Stomach (tissue), 4 donors: Measurements from ENCODE around the gene MSTN.

Experiments
- POLR2AphosphoS5 ChIP-seq, 3 donors: sonication (generic); formaldehyde crosslinking; IDR thresholded peaks; one replicate each; pipeline ENCODE4 v1.6.1; 2016; ENCODE audit warnings: antibody characterized with exemption in 3 of 3
- TF ChIP-seq, protein P1 (sequence below), 7 experiments: fragments of 450-650 bp in 4 of 7; fragments of 200-600 bp in 3 of 7; sonication (generic) in 3 of 7; IDR thresholded peaks; one replicate each; pipeline ENCODE4 v1.5.1; 2016 to 2019; ENCODE audit warnings: antibody characterized with exemption in 7 of 7, control low read depth in 2 of 7, mild to moderate bottlenecking in 1 of 7

DNA sequence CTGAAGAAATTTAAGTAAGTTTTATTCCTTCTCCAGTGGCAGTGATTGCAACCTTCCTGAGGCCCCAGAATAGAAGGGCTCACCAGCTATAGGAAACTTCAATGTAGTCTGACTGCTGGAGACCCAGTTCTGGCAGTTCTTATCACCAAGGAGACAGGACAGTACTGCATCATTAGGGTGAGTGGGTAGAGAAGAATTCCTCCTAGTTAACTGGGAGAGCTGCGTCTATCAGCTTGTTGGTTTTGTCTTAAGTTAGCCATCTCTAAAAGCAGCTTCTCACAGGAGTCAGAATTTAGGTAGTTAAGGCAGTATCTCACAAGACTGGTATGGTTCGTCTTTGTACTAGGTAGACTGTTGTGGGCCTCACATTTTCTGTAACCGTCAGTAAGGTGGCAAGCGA, 3.3 kb upstream of the MSTN start:
- no peak for TF ChIP-seq POLR2AphosphoS5 (IDR thresholded peaks at IDR 0.05)
- TF ChIP-seq, protein P1, sequence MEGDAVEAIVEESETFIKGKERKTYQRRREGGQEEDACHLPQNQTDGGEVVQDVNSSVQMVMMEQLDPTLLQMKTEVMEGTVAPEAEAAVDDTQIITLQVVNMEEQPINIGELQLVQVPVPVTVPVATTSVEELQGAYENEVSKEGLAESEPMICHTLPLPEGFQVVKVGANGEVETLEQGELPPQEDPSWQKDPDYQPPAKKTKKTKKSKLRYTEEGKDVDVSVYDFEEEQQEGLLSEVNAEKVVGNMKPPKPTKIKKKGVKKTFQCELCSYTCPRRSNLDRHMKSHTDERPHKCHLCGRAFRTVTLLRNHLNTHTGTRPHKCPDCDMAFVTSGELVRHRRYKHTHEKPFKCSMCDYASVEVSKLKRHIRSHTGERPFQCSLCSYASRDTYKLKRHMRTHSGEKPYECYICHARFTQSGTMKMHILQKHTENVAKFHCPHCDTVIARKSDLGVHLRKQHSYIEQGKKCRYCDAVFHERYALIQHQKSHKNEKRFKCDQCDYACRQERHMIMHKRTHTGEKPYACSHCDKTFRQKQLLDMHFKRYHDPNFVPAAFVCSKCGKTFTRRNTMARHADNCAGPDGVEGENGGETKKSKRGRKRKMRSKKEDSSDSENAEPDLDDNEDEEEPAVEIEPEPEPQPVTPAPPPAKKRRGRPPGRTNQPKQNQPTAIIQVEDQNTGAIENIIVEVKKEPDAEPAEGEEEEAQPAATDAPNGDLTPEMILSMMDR (IDR thresholded peaks at IDR 0.05): no peak
